Left colon (tissue), 2 donors: ENCODE measurements around the gene TCF7L2. TPM values are rescaled to one million over a fixed set of nuclear protein-coding genes. Genes with fewer than 3 reads are reported as not detected.
A peak's percentile ranks its signal among the peaks of the same experiment; 100 is the strongest.

Source experiments
- ATAC-seq: fragments of 200-7000 bp; cut with Tn5 transposase; one replicate; pipeline ENCODE4 v1.9.1; 2020; ENCODE audit warnings: mild to moderate bottlenecking, moderate library complexity
- DNase-seq, 2 donors: peaks; one replicate each; pipeline ENCODE4 v3.0.0-alpha.2; 2020
- intact Hi-C, 2 donors: fragments of 100-400 bp; cut with DNase I in 1 of 2; cut with micrococcal nuclease in 1 of 2; formaldehyde crosslinking; loops; one replicate each; pipeline versions ENCODE4 v1.11.2 to v1.14.0; 2022; cut with DNase I, micrococcal nuclease
- total RNA-seq, 2 donors: library from RNA; stranded (reverse); fragmentation: NEBNext Ultra II Directional; extraction: Animal tissue kit (Norgen Biotek cat#: 25700); gene quantifications; one replicate each; pipeline ENCODE4 v1.2.1, GENCODE V29; 2021
- donor health status: DM: no; HTN: no; CAD: no.
- donor health status: DM: yes; HTN: yes; CAD: no.

The TCF7L2 gene
- total RNA-seq, 2 donors from 2014 or later = 114 to 118 TPM

DNA sequence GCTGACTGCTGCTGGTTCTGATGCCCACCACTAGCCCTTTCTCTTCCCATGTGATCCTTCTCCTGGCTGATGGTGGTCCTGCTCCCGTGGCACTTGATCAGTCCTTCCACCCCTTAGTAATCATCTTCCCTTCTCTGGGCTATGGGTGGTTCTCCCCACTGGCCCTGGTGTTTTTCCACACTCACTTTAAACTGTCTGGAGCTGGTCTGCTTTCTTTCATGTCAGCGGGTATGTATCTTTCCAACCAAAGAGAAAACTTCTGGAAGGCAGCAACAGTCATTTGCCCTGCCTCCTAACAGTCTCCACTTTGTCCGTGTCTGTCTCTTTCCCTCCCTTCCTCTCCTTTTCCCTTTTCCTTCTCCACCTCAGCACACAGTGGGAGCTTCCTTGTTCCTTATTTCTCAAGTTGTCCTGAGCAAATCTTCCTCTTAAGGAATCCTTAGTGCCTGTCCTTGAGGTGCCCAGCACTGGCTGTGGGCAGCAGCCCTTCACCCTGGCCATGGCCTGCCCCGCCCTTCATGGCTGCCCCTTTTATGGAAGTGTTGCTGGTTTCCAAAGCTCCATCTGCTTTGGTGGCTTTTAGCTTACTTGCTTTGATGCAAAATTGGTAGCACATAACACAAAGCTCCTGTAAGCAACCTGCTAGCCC, 189.0 kb downstream of the TCF7L2 start:
- intact Hi-C loops = loop anchor here in 1 of 2 donors (10.0 kb wide), 1 partner anchor 574 kb away; no protein-coding TSS in a partner anchor
- ATAC-seq (peak; percentile 26), DNase-seq (no peak)

DNA sequence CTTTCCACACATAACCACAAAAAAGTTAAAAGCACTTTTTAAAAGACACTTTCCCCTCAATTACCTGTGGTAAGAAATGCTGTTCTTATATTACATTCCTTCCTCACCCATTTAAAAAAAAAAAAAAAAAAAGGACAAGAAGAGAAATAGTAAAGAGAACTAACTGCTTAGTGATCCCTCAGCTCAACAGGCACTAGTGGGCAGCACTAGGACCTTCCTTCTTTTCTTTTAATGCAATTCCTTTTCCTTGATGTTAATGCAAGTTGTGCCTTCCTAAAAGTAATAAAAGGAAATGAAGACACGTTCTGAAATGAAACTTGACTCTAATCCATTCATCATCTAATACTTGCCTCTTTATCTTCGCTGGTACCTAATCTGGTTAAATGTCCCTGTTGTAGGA, 189.7 kb downstream of the TCF7L2 start:
- no peak for ATAC-seq
- intact Hi-C loops = loop anchor here in 1 of 2 donors (10.0 kb wide), 1 partner anchor 575 kb away; no protein-coding TSS in a partner anchor
- DNase-seq = no peak

DNA sequence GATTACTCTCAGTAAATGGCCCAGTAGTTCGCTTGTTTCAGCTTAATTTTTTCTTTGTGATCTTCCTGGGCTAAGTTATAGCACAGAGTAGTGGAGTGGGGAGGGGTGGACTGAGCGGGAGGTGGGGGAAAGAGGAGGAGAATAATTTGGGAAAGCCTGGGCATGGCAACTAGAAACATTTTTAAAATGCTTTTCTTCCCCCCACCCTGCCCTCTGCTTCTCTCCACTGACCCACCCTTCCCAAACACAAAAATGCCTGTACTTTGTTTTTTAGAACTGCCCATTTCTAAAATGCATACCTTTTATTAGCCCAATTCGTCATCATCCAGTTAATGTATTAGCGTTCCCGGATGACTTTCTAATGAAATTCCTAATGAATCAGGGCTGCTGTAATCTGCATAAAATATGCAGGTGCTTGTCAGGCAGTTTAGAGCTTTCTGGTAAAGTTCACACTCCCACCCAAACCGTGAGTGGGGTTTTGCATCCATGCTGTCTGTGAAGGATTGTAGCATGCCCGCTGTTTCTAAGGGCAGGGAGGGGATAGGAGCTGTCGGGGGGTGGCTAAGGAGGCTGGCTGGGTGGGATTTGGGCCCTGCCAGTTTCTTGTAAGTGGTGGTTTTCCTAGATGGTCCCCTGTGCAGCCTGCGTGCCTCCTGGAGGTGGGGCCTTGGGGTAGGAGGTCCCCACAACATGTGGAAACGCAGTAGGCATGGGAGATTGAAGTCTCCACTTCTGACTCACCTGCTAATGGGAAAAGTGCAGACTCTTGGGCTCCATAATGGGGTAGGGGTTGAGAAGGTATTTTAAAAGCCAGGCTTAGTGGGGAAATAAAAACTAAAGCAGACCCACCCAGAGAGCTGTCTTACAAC, 190.3 kb downstream of the TCF7L2 start:
- intact Hi-C loops = no loop called here
- DNase-seq (no peak), ATAC-seq (no peak)

DNA sequence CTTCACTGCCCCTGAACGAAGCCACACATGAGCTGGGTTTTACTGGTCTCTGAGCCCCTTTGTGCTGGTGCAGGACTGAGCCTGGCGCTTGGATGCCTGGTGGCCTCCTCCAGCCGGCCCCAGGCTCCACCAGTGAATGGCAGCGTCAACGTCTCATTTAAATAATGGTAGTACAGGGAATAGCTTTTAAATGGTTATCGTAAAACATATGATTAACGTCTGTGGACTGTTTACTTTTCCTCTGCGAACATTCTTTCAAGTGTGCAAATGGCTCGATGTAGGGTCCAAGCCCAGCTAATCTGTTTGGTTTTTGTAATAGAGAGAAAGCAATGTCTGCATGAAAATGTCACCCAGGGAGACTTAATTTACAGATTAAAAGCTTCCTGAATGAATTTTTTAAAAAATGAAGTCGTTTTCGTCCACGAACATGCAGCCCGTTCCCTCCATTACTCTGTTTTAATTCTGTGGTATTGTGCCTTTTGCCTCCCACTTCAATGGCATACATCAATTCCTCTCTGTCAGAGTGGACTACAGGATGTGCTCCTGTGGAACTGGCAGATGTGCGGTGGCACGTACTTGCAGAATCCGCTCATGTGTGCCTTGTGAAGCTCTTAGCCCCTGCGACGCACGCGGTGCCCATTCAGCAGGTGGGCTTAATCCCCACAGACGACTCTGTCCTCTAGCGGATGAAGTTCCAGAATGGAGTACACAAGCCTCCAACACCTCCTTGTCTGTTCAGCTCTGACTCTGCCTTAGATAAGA, 192.7 kb downstream of the TCF7L2 start:
- no peak for ATAC-seq
- intact Hi-C loops = no loop called here
- DNase-seq = no peak

DNA sequence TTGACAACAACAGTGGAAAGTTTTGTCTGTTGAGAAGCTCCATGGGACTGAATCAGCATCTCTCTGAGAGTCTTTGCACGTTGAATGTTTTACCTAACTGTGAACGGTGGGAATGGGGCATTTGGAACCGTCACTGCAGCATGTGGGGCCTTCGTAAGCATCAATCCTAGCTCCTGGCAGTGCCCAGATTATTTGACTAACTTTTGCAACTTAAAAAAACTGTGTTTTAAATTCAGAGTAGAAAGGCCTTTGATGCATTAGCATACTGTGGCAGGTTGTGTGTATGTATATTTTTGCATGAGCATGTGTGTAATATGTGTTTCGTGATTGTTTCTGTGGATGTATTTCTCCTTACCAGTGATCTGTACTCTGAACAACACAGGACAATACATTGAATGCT, 194.5 kb downstream of the TCF7L2 start:
- ATAC-seq (no peak), DNase-seq (no peak)
- intact Hi-C loops = no loop called here

DNA sequence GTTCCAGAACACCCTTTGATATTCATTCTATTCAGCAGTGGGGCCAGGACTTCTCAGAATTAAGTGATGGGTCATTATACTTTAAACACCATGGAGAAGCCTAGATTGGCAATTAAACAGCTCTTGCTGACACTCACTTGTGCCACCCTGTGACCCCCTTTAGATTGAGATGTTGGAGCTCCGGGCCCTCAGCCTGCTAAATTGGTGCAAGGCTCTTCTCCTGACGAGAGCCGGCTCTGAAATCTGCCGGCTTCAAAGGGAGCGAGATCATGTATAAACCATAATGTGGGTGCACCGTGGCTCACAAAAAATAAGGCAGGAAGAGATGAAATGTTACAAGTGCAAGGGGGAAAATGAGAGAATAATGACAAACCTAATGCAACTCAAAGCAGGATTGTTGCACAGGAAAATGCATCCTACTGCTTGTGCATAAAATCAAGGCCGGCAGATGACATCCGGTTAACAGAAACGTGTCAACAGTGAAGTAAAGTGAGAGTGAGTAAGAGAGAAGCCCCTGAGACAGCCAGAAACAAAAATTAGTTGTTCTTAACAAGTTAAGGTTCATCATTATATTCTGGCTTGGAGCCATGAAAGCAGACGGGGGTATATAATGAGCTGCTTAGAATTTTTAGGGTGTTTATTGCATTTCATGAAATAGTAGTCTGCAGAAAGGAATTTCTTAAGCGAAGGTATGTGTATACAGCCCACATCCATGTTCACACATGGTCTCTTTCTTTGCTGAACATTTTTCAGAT, 198.2 kb downstream of the TCF7L2 start:
- intact Hi-C loops = no loop called here
- ATAC-seq (no peak), DNase-seq (no peak)

DNA sequence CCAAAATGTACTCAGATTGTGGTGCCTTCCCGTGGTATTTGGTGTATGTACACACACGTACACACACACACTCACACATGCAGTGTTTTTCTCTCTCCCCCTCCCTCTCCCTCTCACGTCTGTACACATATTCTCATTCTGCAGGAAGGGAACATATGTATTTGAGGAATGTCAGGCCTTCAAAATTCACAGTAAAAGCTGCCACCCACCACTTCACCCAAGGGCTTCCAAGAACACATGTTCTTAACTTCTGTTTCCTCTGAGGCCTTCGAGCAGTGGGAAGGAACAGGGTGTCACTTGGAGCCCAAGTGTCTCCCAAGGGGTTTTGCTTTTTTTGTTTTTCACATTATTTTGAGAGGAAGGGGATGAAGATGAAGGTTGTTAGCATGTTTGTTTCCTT, 198.9 kb downstream of the TCF7L2 start:
- no peak for ATAC-seq
- intact Hi-C loops = no loop called here
- DNase-seq = no peak

DNA sequence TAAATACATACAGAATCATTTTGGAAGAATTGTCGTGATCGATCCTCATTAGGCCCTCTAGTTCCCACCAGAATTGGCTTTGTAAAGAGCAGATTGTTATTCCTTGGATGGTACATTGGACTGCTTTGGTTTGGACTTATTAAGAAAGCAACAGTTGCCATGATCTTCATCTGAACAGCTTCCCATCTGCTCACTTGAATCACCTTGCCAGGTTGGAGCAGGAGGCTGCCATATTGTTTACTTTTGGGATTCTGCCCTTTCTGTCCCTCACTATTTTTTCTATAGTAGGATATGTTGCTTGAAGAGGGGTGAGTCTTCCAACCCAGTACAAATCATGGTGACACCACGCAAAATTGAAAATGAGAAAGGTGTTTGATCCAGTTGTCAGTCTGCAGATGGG, 199.6 kb downstream of the TCF7L2 start:
- DNase-seq = no peak
- no peak for ATAC-seq
- intact Hi-C loops = no loop called here

DNA sequence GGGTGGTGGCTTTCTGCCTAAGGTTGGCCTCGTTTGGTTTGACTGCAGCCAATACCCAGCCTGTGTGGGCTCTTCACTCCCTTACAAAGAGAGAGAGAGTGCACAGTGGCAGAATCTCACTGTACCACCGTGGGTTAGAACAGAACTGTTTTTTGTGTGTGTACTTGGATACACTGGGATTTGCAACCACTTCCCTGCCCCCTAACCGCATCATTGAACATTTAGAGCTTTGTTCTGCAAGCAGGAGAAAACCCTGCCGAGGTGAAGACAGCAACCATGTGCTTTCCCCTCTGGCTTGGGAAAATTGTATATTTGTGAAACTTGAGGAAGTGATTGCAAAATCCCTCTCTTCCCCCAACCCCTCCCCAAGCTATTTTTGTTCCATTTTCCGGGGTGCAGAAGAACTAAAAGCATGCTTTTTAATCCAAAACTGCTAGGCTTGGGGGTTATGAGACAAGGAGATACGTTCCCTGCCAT, 201.2 kb downstream of the TCF7L2 start:
- no peak for ATAC-seq
- intact Hi-C loops = no loop called here
- DNase-seq = no peak

DNA sequence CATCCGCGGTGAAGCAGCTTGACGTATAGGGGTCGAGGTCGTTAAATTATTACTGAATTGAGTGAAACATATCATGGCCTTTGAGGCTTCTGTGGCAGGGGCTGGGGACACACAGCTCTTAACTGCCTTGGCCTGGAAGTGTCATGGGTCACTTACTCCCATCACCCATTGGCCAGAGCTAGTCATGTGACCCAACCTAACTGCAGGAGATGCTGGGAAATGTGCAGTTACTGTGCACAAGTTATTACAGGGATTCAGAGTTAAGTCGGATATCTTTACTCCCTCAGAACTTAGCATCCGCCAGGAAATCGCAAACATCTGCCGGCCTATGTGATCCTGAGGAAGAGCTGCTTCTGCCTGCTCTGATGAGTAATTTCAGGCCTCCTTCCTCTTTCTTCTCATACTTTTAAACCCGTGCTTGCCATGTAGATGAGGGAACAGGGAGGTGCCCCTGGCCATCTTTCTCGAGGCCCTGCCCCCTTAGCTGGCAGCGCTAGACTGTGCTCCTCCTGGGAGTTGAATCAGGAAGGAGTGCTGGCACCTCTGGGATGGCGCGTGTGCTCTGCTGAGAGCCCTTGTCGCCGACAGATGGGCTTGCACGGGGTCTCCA, 203.6 kb downstream of the TCF7L2 start:
- DNase-seq (no peak), ATAC-seq (peak; percentile 11)
- intact Hi-C loops = no loop called here

DNA sequence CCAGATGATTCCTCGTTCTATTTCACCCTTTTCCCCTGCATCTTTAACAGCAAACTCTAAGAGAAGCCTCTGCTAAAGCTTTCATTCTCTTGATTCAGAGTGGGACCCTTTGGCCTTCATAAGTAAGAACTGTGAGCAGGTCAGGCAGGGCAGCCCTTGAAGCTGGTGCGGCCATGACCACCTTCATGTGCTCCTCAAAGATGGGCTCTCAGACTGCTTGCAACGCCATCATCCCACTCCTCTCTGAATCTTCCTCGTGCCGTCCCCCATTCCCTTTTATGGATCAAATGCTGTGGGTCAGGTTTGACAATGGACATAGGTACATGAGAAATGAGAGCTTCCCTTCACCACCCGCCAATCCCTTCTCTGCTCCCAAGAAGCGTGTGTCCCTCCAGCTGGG, 207.4 kb downstream of the TCF7L2 start:
- DNase-seq (no peak), ATAC-seq (no peak)
- intact Hi-C loops = no loop called here

DNA sequence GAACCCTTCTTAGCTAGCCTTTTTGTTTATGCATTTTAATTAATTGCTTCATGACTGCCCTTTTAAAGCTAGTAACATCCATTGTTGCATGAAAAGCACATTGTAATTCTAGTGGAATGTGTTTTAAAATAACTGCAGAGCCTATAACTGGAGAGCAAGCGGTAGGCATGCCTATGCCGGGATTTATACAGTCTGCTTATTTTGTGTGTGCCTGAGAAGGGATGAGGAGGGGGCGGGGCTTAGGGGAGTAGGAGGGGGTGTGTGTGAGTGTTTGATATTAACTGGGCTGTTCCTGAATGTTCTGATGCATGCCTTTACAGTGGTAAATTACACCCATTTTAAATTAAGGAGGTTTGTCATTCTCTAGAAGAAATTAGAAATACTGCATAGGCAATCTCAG, 208.1 kb downstream of the TCF7L2 start:
- no peak for DNase-seq
- no peak for ATAC-seq
- intact Hi-C loops = no loop called here

DNA sequence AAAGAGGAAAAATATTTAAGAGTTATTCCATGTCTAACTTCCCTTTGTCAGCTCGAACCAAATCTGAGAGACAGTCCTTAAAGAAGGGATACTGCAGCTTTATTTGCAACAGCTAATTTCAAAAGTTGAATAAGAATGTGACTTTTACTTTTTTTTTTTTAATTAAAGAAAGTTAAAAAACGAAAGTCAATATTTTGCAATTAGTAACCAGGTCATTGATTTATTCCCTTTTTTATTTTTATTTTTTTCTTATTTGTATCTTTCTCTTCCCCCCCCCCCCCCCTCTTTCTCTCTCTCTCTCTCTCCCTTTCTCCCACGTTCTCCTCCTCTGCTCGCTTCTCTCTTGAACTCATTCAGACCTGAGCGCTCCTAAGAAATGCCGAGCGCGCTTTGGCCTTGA, 209.5 kb downstream of the TCF7L2 start:
- intact Hi-C loops = no loop called here
- DNase-seq (no peak), ATAC-seq (no peak)

DNA sequence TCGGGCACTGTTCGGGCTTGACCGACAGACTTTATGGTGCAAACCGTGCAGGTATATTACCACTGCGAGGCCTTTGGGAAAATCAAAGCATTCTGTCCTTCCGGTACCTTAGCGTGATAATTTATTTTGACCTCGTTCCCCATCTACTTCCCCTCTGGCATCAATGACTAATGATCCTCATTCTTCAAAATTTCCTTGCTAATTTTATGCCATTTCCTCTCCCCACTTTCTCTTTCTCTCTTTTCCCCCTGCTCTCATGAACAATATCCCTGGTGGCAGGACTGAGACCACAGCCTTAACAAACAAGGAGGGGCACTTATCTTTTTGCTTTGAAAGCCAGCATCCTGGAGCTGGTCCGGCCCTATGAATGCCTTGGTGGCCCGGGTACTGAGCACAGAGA, 210.6 kb downstream of the TCF7L2 start:
- DNase-seq (no peak), ATAC-seq (no peak)
- intact Hi-C loops = no loop called here

DNA sequence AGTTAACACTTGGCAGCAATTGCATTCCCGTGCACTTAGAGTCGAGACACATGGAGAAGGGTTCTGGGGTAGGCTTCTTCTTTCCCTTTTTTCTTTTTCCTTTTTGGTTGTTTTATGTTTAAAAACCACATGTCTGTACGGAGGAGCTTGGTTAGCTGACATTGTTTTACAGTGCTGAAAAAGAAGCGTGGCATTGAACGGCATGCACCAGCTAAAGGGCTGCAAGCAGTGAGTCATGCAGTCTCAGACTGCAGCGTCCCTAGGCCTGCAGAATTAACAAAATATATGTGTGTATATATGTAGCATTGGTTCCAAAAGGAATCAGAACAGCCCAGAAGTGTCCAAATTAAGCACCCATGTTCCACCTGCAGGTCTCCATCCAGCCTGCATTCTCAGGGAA, 211.0 kb downstream of the TCF7L2 start:
- intact Hi-C loops = no loop called here
- DNase-seq (no peak), ATAC-seq (no peak)

DNA sequence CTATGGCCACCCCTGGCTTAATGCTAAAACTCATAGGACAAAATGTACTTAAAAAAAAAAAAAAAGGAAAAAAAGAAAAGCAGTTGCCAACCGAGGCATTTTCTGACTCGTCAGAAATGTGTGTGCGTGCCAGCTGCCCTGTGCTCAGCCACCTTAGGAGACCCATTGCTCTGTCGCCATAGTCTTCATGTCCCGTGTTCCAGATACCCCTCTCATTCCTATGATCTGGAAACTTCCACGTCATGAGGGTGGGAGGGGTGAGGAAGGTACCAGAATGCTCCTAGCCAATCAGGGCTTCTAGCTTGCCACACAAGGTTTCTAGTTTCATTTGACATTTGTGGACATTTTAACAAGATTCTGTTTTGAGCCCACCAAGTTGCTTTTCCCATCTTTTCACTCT, 212.9 kb downstream of the TCF7L2 start:
- intact Hi-C loops = no loop called here
- ATAC-seq (no peak), DNase-seq (no peak)

DNA sequence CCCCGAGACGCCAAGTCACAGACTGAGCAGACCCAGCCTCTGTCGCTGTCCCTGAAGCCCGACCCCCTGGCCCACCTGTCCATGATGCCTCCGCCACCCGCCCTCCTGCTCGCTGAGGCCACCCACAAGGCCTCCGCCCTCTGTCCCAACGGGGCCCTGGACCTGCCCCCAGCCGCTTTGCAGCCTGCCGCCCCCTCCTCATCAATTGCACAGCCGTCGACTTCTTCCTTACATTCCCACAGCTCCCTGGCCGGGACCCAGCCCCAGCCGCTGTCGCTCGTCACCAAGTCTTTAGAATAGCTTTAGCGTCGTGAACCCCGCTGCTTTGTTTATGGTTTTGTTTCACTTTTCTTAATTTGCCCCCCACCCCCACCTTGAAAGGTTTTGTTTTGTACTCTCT, 215.6 kb downstream of the TCF7L2 start:
- DNase-seq (no peak), ATAC-seq (no peak)
- intact Hi-C loops = no loop called here

DNA sequence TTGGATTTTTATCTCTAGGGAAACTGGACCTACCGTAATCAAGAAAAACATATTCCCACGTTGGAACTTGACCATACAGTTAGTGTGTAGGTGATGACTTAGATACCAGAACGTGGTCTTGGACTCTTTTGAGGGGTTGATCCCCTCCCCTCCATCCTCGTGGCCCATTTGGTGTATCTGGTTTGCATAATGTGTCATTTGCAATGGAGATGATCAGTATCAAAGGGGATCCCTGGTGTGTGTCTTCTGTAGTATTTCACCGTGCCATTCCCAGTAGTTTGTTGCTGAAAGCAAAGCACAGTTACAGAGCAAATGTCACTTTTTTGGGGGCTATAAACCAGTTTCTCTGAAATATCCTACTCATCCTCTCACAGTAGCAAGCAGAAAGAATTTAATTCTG, 217.7 kb downstream of the TCF7L2 start:
- intact Hi-C loops = no loop called here
- no peak for ATAC-seq
- DNase-seq = no peak

DNA sequence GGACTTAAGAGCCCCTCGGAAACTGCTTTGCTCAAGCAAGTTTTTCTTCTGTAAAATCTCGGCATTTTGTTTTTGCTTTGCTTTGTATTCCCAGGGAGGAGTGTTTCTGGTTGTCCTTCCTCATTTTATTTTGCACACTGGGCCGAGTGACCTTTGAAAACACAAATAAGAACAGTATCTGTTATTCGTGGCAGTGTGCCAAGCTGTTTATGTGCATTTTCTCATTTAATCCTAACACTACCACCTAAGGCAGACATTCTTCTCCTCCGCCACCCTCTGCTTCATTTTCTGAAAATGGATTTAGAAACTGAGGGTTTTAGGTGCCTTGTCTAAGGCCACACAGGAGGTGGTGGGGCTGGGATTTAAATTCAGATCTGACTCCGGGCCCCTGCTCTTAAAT, 218.5 kb downstream of the TCF7L2 start:
- DNase-seq = no peak
- intact Hi-C loops = no loop called here
- peak; percentile 4 for ATAC-seq
